Measurements from ENCODE around the gene PHACTR1.

DNA sequence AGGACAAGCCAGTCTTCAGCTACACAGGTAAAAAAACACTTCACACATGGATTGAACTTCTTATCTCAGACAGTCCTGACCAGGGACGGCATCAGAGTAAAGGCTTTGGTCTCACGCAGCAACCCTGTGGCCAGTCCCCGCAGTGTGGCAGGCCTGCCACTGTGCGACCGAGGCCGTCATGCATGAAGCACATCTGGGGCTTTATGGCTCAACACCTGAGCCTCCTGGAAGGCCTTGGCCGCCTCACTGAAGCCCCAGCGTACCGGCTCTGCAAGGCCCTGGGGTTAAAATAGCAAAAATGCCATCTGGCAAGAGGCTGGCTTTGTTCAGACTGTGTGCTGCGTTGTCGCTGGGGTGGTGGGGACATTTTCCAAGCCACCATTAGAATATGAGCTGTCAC lies 579.0 kb downstream of the PHACTR1 start:
- TF ChIP-seq POLR2AphosphoS5 (IDR thresholded peaks at IDR 0.05; ENCODE audit: insufficient read depth in 1 of 2, low read depth in 1 of 2), result no peak
- TF ChIP-seq, protein P1, sequence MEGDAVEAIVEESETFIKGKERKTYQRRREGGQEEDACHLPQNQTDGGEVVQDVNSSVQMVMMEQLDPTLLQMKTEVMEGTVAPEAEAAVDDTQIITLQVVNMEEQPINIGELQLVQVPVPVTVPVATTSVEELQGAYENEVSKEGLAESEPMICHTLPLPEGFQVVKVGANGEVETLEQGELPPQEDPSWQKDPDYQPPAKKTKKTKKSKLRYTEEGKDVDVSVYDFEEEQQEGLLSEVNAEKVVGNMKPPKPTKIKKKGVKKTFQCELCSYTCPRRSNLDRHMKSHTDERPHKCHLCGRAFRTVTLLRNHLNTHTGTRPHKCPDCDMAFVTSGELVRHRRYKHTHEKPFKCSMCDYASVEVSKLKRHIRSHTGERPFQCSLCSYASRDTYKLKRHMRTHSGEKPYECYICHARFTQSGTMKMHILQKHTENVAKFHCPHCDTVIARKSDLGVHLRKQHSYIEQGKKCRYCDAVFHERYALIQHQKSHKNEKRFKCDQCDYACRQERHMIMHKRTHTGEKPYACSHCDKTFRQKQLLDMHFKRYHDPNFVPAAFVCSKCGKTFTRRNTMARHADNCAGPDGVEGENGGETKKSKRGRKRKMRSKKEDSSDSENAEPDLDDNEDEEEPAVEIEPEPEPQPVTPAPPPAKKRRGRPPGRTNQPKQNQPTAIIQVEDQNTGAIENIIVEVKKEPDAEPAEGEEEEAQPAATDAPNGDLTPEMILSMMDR (IDR thresholded peaks at IDR 0.05), result no peak
